HG02610 (cell line): ENCODE results near the gene FBXO11.

ENCODE experiments used
- ATAC-seq: cut with Tn5 transposase; IDR thresholded peaks from one replicate; pipeline ENCODE4 v1.9.1; 2021; ENCODE audit warnings: mild to moderate bottlenecking, moderate library complexity; ENCODE audit not compliant: unreplicated experiment

Gene FBXO11

DNA sequence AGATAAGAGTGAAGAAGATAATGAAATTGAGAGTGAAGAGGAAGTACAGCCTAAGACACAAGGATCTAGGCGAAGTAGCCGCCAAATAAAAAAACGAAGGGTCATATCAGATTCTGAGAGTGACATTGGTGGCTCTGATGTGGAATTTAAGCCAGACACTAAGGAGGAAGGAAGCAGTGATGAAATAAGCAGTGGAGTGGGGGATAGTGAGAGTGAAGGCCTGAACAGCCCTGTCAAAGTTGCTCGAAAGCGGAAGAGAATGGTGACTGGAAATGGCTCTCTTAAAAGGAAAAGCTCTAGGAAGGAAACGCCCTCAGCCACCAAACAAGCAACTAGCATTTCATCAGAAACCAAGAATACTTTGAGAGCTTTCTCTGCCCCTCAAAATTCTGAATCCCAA, 107.7 kb downstream of the FBXO11 start:
- ATAC-seq: no peak

DNA sequence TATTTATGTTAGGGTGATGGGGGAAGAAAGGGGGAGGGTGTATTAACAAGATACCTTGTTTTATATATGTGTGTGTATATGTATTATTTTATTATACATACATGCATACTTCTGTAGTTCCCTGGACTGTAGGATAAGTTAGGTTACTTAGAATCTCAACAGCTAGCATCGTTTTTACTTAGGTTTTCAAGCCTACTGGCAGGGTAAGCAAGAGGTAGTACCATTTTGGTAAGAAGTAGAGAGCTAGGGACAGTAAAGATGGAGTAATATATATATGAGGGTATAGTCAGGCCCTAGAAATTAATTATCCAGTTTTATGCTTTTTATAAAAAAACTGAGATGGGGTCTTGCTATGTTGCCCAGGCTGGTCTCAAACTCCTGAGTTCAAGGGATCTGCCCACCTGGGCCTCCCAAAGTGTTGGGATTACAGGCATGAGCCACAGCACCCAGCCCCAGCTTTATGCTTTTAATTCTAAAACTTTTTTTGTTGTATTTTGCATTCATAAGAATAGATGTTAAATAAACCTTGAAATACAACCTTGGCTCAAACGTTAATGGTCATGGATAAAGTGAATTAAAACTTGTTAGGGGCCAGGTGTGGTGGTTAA, 110.1 kb downstream of the FBXO11 start:
- no peak for ATAC-seq

DNA sequence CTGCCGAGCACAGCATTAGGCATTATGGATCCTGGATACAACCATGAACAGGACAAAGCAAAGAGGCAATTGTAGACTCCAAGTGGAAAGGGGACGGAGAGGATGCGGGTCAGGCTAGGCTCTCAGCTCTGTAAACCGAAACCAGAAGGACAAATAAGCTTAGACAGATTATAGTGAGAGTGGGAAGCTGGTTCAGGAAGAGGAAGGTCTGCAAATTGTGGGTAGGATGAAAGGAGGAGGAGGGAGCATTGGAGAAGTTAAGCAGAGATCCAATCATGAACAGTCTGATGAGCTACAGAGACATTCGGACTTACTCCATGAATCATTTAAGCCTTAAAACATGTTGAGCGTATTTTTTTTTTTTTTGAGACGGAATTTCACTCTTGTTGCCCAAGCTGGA, 120.3 kb downstream of the FBXO11 start:
- no peak for ATAC-seq

DNA sequence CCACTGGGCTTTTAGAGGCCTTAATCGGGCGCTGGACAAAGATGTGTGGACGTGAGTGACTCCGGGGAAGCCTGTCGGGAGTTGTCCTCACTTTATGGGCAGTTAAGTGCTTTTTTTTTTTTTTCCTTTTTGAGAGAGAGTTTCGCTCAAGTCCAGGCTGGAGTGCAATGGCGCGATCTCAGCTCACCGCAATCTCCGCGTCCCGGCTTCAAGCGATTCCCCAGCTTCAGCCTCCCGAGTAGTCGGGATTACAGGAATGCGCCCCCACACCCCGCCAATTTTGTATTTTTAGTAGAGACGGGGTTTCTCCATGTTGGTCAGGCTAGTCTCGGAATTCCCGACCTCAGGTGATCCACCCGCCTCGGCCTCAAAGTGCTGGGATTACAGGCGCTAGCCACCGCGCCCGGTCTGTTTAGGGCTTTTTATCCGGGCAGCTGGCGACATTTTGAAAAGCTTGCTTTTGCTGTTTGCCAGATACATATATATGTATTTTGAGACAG, 121.9 kb downstream of the FBXO11 start:
- no peak for ATAC-seq

DNA sequence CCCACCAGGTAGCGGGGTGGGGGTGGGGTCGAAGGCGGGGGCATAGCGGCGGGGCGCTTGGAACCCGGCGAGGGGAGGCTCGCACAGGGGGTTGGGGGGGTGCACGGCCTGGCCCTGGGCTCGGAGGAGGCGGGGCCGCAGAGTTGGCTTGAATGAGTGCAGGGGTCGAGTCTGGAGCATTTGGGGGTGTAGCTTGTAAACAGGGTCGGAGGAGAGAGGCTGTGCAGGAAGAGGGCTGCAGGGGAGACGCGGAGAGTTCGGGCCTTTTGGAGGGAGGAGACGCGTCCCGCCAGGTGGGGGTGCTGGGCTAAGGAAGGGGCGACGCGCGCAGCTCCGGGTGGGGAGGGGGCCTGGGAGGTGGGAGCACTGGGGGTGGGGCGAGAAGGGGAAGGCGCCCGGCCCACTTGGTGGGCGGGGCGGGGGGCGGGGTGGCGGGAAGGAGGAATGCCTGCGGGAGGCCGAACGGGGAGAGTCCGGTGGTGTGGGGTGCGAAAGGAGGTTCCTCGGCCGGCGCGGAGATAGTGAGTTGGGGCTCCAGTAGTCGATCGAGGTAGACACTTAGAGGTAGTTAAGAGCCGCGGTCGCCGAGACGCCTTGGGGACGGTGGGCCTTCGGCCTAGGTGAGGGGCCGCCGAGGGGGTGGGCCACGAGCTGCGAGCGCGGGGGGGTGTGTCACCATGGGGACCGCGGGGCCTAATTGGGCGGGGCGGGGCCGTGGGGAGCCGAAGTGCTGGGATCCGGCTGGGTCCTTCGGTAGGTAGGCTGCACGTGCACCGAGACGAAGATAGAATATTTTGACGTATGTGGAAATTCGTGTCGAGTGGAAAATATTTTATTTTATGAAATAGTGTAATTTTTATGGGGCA, 122.6 kb downstream of the FBXO11 start:
- peak; percentile 20 for ATAC-seq

DNA sequence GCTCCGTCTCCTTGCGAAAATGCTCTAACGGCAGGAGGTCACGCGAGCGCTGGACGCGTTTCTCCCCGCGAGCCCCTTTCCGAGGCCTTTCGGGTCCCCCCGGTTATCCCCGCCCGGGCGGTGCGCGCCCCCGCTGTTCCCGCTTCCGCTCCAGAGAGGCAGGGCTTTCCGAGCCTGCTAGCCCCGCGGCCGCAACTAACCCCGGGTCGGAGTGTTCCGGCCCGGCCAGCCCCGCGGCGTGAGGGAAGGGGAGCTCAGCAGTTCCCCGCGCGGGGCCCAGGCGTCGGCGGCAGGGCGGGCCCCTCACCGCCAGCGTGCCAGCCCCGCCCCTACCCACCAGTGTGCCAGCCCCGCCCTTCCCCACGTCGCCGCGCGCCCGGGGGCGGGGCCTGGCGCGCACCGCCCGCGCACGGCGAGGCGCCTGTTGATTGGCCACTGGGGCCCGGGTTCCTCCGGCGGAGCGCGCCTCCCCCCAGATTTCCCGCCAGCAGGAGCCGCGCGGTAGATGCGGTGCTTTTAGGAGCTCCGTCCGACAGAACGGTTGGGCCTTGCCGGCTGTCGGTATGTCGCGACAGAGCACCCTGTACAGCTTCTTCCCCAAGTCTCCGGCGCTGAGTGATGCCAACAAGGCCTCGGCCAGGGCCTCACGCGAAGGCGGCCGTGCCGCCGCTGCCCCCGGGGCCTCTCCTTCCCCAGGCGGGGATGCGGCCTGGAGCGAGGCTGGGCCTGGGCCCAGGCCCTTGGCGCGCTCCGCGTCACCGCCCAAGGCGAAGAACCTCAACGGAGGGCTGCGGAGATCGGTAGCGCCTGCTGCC, 123.4 kb downstream of the FBXO11 start, which contains the start of gene MSH6:
Gene MSH6, plus strand, starts transcription at position 475 of the 815 bp plus-strand sequence. Its CDS starts 89 bp downstream, at position 564.
- ATAC-seq: peak; percentile 91

DNA sequence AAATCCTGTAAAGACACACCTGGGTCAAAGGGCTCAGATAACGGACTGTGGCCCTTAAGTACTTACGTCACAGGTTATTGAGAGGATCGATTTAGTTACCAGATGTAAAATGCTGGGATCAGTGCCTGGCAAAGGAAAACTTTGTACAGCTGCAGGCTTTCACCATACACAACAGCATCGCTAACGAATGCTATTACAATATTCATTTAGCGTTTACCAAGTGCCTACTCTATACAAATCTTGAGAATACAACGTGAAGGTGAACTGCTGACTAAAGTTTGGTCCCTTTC, 124.0 kb downstream of the FBXO11 start:
- ATAC-seq: no peak

DNA sequence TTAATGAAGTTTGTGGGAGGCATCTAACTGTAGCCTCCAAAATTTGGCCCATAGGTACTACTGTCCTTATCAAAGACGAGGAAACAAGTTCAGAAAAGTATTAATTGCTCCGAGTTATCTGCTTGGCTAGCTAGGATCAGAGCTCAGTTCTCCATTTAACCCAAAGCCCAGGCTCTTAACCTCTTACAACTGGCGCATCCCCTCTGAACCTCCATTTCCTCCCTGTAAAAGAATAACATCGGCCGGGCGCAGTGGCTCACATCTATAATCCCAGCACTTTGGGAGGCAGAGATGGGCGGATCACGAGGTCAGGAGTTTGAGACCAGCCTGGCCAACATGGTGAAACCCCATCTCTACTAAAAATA, 126.9 kb downstream of the FBXO11 start:
- ATAC-seq: no peak

DNA sequence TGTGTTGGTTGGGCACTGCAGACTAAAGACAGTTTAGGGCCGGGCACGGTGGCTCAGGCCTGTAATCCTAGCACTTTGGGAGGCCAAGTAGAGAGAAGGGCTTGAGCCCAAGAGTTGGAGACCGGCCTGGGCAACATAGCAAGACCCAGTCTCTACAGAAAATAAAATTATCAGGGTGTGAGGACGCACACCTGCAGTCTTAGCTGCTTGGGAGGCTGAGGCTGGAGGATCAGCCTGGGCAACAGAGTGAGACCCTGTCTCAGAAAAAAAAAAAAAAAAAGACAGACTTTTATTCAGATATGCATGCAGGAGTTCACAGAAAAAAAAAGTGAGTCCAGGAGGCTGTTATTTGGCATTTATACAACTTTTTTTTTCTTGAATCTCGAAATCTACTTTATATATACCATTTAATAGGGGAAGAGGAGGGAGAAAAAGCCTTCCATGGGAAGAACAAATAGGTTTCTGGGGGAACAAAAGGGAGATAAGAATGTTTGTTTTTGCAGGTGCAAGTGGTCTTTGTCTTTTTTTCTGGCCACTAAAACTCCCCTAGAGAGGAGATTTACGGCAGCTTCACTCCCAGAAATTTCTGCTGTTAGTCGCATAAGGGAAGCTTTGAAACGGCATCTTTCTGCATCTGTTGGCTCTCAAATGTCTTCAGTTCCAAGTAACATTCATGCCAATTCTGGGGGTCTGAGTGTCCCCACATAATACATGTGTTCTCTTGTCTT, 127.4 kb downstream of the FBXO11 start:
- ATAC-seq: no peak

DNA sequence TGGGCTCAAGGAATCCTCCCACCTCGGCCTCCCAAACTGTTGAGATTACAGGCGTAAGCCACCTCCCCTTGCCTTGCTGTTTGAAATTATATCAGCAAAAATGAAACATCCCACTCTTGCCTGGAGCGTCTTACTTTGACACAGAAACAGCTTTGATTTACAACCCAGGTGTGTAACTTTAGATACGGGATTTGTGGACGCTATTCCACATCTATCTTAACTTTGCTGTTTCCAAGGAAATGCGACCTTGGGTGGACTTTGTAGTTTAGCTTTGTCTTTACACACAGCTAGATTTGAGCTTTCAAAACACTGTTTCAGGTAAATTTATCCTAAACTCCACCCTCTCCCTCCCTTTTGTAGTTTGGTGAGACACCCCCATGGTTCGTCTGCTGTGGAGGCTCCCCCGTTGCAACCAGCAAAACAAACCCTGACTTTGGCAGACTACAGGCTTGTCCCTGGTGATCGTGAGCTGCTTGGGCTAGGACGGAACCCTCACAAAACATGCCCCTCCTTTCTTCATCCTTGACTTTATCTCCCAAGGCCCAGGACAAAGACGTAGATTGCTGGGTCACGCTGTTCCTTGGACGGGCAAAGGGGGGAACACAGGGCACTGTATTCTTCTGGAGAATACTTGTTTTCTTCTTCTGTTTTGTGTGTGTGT, 128.9 kb downstream of the FBXO11 start:
- no peak for ATAC-seq

DNA sequence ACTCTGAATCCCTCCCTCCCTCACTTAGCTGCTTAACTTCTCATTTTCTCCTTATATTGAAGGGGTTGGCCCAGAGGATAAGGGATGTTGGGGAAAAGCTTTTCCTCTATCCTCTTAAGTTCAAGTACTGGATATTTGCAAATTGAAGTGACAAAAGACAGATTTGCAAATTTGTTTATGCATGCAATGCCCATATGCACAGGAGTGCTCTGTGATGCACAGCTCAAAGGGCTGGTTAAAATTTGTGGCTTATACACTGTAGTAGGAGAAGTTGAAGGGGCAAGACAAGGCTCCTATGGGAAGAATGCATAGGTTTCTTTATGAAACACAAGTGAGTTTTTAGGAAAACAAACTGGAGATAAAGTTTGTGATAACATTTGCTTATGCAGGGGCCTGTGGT, 131.7 kb downstream of the FBXO11 start:
- ATAC-seq: no peak

DNA sequence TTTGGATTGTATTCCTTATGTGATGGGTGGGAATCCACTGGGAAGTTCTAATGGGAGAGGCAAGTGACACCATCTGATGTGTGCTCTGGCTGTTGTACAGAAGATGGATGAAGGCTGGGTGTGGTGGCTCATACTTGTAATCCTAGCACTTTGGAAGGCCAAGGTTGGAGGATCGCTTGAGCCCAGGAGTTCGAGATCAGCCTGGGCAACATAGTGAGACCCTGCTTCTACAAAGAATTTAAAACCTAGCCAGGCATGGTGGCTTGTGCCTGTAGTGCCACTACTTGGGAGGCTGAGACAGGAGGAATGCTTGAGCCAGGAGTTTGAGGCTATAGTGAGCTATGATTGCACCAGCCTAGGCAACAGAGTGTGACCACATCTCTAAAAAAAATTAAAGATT, 134.0 kb downstream of the FBXO11 start:
- ATAC-seq: no peak

DNA sequence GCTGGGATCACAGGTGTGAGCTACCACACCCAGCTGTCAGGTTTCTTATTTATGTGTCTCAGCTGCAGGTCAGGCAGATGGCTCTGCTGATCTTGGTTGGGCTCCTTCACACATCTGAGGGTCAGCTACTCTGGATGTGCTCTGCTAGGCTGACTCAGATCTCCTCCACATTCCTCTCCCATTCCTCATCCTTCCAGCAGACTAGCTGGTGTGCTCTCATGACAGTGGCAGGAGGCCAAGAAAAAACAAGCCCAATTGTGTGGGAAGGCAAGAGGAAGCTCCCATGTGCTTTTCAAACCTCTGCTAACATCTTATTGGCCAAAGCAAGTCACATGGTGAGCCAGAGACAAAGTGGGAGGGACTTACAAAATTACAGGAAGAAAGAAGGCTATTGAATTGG, 135.1 kb downstream of the FBXO11 start:
- no peak for ATAC-seq

DNA sequence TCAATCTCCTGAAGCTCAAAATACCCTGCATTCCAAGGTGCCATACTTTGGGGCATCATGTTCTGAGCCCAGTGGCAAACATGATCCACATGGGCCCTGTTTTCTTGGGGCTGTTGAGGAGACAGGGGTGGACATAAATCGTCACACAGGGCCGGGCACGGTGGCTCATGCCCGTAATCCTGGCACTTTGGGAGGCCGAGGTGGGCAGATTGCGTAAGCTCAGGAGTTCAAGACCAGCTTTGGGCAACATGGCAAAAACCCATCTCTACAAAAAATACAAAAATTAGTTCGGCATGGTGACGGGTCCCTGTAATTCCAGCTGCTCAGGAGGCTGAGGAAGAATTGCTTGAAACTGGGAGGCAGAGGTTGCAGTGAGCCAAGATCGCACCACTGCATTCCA, 137.0 kb downstream of the FBXO11 start:
- no peak for ATAC-seq

DNA sequence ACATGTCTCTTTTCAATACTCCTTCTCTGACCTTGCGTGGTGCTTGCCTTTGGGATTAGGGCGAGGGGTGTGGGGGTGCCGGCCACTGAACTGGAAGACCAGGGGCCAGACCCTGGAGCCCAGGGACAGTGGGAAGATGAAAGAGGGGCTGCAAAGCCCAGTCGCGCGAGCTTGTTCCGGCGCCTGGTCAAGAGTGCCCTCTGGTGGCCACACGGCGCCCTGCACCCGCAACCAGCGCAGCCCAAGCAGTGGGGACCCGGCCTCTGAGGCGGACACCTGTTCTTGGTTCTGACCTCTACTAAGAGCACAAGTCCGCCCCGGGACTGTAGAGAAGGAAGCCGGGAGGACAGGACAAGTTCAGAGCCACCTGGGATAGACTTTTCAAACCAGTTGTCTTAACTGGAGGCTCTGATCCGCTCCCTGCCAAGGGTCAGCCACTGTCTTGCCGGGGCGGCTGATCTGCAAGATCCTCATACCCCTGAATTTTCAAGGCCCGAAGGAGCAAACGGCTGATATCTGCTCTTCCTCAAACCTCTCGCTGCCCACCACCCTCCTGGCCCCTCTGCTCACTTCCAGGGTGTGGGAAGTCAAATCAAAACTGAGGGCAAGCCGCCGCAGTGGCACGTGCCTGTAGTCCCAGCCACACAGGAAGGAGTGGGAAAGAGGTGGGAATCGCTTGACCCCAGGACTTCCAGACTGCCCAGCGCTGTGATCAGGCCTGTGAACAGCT, 138.3 kb downstream of the FBXO11 start:
- ATAC-seq: peak; percentile 59

DNA sequence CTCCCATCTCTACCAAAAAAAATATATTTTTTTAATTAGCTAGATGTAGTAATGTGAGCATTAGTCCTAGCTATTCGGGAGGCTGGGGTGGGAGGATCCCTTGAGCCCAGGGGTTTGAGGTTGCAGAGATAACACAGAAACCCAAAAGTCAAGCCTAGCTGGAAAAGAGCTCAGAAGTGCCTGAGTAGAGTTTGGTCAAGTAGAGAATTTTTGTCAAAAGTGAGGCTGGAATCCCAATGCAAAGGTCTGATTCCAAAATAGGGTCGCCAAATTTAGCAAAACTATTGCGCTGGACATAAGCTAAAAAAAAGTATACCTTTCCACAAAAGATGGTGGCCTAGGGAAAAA, 138.8 kb downstream of the FBXO11 start:
- no peak for ATAC-seq

DNA sequence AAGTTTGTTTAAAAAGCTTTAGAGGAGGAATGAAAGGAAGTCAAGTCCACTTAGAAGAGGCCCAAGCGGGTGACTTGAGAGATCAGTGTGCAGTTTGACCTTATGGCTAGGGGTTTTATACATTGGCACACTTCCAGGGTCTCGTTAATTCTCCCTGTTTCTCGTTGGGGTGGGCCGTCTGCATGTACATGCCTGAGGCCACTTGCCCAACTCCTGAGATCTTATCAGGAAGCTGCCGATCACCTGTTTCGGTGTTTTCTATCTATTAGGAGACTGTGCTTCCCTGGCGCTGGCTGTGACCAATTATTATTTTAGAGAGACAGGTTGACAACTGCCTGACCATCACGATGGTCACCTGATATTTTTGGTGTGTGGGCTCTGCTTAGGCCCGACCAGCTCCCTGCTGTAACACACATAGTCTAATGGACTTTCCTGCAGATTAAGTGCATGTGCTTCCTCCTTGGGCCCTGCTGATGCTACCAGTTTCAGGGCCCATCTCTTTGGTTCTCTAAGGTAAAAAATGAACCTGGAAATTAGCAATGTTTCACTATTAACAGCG, 154.4 kb downstream of the FBXO11 start:
- ATAC-seq: no peak

DNA sequence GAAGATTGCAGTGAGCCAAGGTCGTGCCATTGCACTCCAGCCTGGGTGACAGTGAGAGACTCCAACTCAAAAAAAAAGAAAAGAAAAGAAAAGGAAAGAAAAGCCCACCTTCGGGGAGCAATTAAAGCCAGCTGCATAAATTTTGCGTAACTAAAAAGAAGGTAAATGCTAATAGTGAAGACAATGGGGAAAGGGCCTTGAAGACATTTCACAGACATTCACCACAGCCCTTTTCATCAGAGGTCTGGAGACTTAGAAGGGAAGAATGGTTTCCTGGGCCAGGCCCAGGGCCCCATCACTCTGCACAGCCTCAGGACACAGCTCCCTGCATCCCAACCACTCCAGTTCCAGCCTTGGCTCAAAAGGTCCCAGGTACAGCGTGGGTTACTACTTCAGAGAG, 158.4 kb downstream of the FBXO11 start:
- no peak for ATAC-seq

DNA sequence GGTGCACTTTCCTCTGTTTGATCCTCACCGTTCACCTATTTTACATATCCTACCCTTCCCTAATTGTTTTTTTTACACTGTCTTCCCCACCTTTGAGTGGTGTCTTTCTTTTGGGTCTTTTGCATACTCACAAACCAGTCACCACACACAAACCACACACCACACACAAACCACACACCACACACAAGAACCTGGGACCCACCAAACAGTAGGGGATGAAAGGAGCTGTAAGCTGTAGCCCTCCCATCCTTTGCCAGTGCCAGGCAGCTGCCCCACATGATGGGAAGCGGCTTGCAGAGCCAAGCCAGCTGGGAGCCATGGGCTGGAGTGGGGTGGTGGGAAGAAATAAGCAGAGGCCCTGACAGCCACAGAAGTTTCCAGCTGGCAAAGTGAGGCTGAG, 162.2 kb downstream of the FBXO11 start:
- no peak for ATAC-seq

DNA sequence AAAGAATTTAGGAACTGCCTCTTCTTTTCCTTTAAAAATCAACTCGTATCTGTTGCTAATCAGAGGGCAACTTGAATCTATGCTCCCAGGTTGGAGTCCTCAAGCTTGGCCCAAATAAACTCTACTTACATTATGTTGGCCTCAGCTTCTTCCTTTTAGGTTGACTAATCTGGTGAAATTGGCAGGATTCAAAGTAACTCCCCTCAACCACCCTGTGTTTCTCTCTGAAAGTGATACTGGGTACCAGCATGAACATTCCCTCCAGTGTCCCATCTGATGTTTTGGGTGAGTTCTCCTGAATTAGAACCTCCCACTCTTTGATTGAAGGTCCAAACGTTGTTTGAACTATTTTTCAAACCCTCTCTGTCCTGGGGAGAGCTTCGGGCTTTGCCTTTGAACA, 164.7 kb downstream of the FBXO11 start:
- no peak for ATAC-seq
